ENCODE data around the gene RBPJL. TPM values are rescaled to one million over a fixed set of nuclear protein-coding genes. Genes with fewer than 3 reads are reported as not detected.

Gene RBPJL
- total and polyA plus RNA-seq, 2 of the 8 experiments (the other 6 are each of a cell fraction or from before 2014, with no cell fraction given) = 0.67 to 1.3 TPM

GRCh38 chr20:45365444-45365970 lies 58.9 kb downstream of the RBPJL start:
- no peak overlapping the region for H3K9ac ChIP-seq (replicated peaks in 1 of 4; ENCODE audit: extremely low read depth in 1 of 4, low read depth in 3 of 4, low read length in 3 of 4)
- no peak overlapping the region for H4K8ac ChIP-seq (ENCODE audit: extremely low read depth, insufficient read depth, low read length)
- no peak overlapping the region for H2AFZ ChIP-seq (ENCODE audit: low read length)
- H3K79me2 ChIP-seq (ENCODE audit: control insufficient read depth in 1 of 2, insufficient read depth in 2 of 2, low read length in 2 of 2) = peaks cover 0 to 13% of the 10 kb centered on the region in 2 experiments; a peak in 2 of 4 replicates
- H2BK15ac ChIP-seq (ENCODE audit: low read length) = no peak overlapping the region
- no peak overlapping the region for H4K5ac ChIP-seq (ENCODE audit: insufficient read length, low read depth, low read length)
- H3K23me2 ChIP-seq (ENCODE audit: low read depth, low read length) = peaks cover 7% of the 10 kb centered on the region
- no peak overlapping the region for H3K14ac ChIP-seq (ENCODE audit: insufficient read length)
- no peaks in the 10 kb centered on the region for H3K27me3 ChIP-seq (replicated peaks in 1 of 4; ENCODE audit: control insufficient read depth in 3 of 4, extremely low read depth in 1 of 4, insufficient read depth in 3 of 4, low read length in 3 of 4)
- H3K36me3 ChIP-seq (ENCODE audit: control insufficient read depth in 2 of 4, insufficient read depth in 4 of 4, low read length in 3 of 4) = peaks cover 3 to 12% (median 6%) of the 10 kb centered on the region in 4 experiments; a peak in 6 of 8 replicates
- POLR2A ChIA-PET (ENCODE audit: partially characterized antibody) = interaction anchor here (1.4 to 13.2 kb wide), 2 partner anchors 19 to 50 kb away, joined by 3 to 113 read pairs; partner anchors contain the start of genes PIGT and SDC4
- peaks cover 0 to 8% of the 10 kb centered on the region in 2 experiments for H4K20me1 ChIP-seq (replicated peaks in 1 of 2; ENCODE audit: control insufficient read depth in 1 of 2, insufficient read depth in 2 of 2, low read length in 2 of 2)
- peaks cover 6% of the 10 kb centered on the region; the same call in 1 of the 2 replicates for H3K79me1 ChIP-seq (ENCODE audit: low read depth, low read length)
- no peak overlapping the region for H3K27ac ChIP-seq (ENCODE audit: low read depth, low read length)
- no peak overlapping the region for H4K91ac ChIP-seq (replicated peaks; ENCODE audit: insufficient read length, low read length)
- no peak overlapping the region for H3K4me2 ChIP-seq (ENCODE audit: insufficient read depth in 1 of 2, low read depth in 2 of 2, low read length in 2 of 2)
- CTCF ChIA-PET (ENCODE audit: partially characterized antibody) = interaction anchor here (0.8 to 6.8 kb wide), 9 partner anchors 9 to 406 kb away, joined by 3 to 85 read pairs (median 6); partner anchors contain the start of genes SDC4 and TP53TG5
- H3K56ac ChIP-seq (replicated peaks; ENCODE audit: insufficient read length, low read depth, low read length) = no peak overlapping the region
- H3K4me1 ChIP-seq (replicated peaks in 1 of 4; ENCODE audit: control insufficient read depth in 3 of 4, insufficient read depth in 4 of 4, low read length in 3 of 4) = peaks cover 0 to 7% (median 4%) of the 10 kb centered on the region in 4 experiments; a peak in 6 of 7 replicates
- no peak overlapping the region for H3K4ac ChIP-seq (replicated peaks; ENCODE audit: insufficient read length, low read depth, low read length)
- DNase-seq (ENCODE audit: low read depth in 1 of 2, low spot score in 2 of 2) (no peak), FAIRE-seq (no peak)
- no peak overlapping the region for H2BK120ac ChIP-seq (replicated peaks; ENCODE audit: low read depth, low read length)
- no peak overlapping the region for H2BK12ac ChIP-seq (ENCODE audit: low read depth, low read length)
- H3K4me3 ChIP-seq (ENCODE audit: extremely low read depth in 1 of 4, insufficient read depth in 2 of 4, low read depth in 3 of 4, low read length in 4 of 4) = no peak overlapping the region
- H3K18ac ChIP-seq (ENCODE audit: extremely low read depth, low read length) = no peak overlapping the region
- no peak overlapping the region for H2BK20ac ChIP-seq (ENCODE audit: low read length)
- H2AK5ac ChIP-seq (ENCODE audit: low read depth, low read length) = no peak overlapping the region
- H3K23ac ChIP-seq (ENCODE audit: insufficient read length) = no peak overlapping the region
- H2BK5ac ChIP-seq (ENCODE audit: low read depth, low read length) = no peak overlapping the region
- WGBS, 2 experiments (ENCODE audit: extremely low coverage in 1 of 2, insufficient coverage in 1 of 2, insufficient read length in 1 of 2, insufficient replicate concordance in 2 of 2, low coverage in 1 of 2, low lambda C conversion rate in 2 of 2, missing lambda C conversion rate in 1 of 2) = 95% methylated on average over 5 of the region's 5 CpGs; no CpG with 5 or more reads in 1 of the 2 experiments
- H3K9me3 ChIP-seq (ENCODE audit: insufficient read depth in 2 of 2, low read depth in 1 of 2, low read length in 1 of 2) = no peaks in the 10 kb centered on the region
- TF ChIP-seq RXRA (IDR thresholded peaks at IDR 0.05; ENCODE audit: insufficient read depth, low read depth, low read length) = no peak
- TF ChIP-seq HDAC2 (IDR thresholded peaks at IDR 0.05; ENCODE audit: borderline replicate concordance in 1 of 2, low read depth in 2 of 2, low read length in 2 of 2) = no peak
- no peak for TF ChIP-seq YY1 (IDR thresholded peaks at IDR 0.05; ENCODE audit: low read depth, low read length)
- no peak for TF ChIP-seq ZNF274 (IDR thresholded peaks at IDR 0.05; ENCODE audit: borderline replicate concordance, extremely low read depth, low read length)
- no peak for TF ChIP-seq EGR1 (IDR thresholded peaks at IDR 0.05; ENCODE audit: borderline replicate concordance, low read depth, low read length)
- TF ChIP-seq ATF2 (IDR thresholded peaks at IDR 0.05; ENCODE audit: low read length) = no peak
- TF ChIP-seq SIX5 (IDR thresholded peaks at IDR 0.05; ENCODE audit: low read depth, low read length) = no peak
- TF ChIP-seq SP4 (IDR thresholded peaks at IDR 0.05; ENCODE audit: low read length) = no peak
- TF ChIP-seq GABPA (IDR thresholded peaks at IDR 0.05; ENCODE audit: borderline replicate concordance, insufficient read depth, low read length) = no peak
